ENCODE data around the gene SH3PXD2B. TPM values are rescaled to one million over a fixed set of nuclear protein-coding genes. Genes with fewer than 3 reads are reported as not detected.

The SH3PXD2B gene
- total RNA-seq, 1 donor from 2014 or later = 24.0 TPM

GRCh38 chr5:172453206-172453985 is 929 bp downstream of the SH3PXD2B start:
- DNase-seq = peak; percentile 88

GRCh38 chr5:172452398-172453205 is 1.7 kb downstream of the SH3PXD2B start:
- no peak for DNase-seq

GRCh38 chr5:172451771-172452197 is 2.5 kb downstream of the SH3PXD2B start:
- DNase-seq = no peak

GRCh38 chr5:172450861-172451695 is 3.2 kb downstream of the SH3PXD2B start:
- DNase-seq = peak; percentile 59

- no peak for DNase-seq
Observed at GRCh38 chr5:172450453-172450852, 3.9 kb downstream of the SH3PXD2B start.

GRCh38 chr5:172448999-172449398 is 5.3 kb downstream of the SH3PXD2B start:
- DNase-seq = no peak

- no peak for DNase-seq
Observed at GRCh38 chr5:172447646-172448365, 6.5 kb downstream of the SH3PXD2B start.

GRCh38 chr5:172446336-172447051 is 7.8 kb downstream of the SH3PXD2B start:
- no peak for DNase-seq

- DNase-seq = no peak
Observed at GRCh38 chr5:172445866-172446265, 8.5 kb downstream of the SH3PXD2B start.

- no peak for DNase-seq
Observed at GRCh38 chr5:172444626-172445365, 9.5 kb downstream of the SH3PXD2B start.

GRCh38 chr5:172444110-172444510 is 10.2 kb downstream of the SH3PXD2B start:
- no peak for DNase-seq

- peak; percentile 70 for DNase-seq
Observed at GRCh38 chr5:172443441-172444109, 10.8 kb downstream of the SH3PXD2B start.

- no peak for DNase-seq
Observed at GRCh38 chr5:172442592-172442991, 11.7 kb downstream of the SH3PXD2B start.

GRCh38 chr5:172441262-172441751 is 13.0 kb downstream of the SH3PXD2B start:
- DNase-seq = no peak

- DNase-seq = no peak
Observed at GRCh38 chr5:172440486-172440885, 13.8 kb downstream of the SH3PXD2B start.

- peak; percentile 66 for DNase-seq
Observed at GRCh38 chr5:172439785-172440477, 14.4 kb downstream of the SH3PXD2B start.

GRCh38 chr5:172438319-172438668 is 16.0 kb downstream of the SH3PXD2B start:
- no peak for DNase-seq

- DNase-seq = peak; percentile 94
Observed at GRCh38 chr5:172437445-172438318, 16.6 kb downstream of the SH3PXD2B start.

Measured in tongue (tissue), 2 donors.